ENCODE data around the gene RHOG.
"Not testable (repeated sequence)": the region's sequence is repeated elsewhere in the genome, so short reads cannot be mapped to it uniquely, and the experiment has no call there.

Gene RHOG

GRCh38 chr11:3810951-3811350, 29.8 kb downstream of the RHOG start:
- no peak for DNase-seq (ENCODE audit: low read depth in 1 of 2, low spot score in 1 of 2)

- no peak for DNase-seq (ENCODE audit: low read depth in 1 of 2, low spot score in 1 of 2)
These were observed 30.3 kb downstream of the RHOG start for GRCh38 chr11:3810446-3810845.

GRCh38 chr11:3809624-3809928, 31.2 kb downstream of the RHOG start:
- DNase-seq (ENCODE audit: low read depth in 1 of 2, low spot score in 1 of 2) = no peak

- DNase-seq (ENCODE audit: low read depth in 1 of 2, low spot score in 1 of 2) = peak in 1 of 2 donors; percentile 21
These were observed 31.7 kb downstream of the RHOG start for GRCh38 chr11:3808861-3809623.

- DNase-seq (ENCODE audit: low read depth in 1 of 2, low spot score in 1 of 2) = peak in 1 of 2 donors; percentile 36
These were observed 32.6 kb downstream of the RHOG start, which contains the start of gene PGAP2 for GRCh38 chr11:3807909-3808860. Gene PGAP2 (plus strand): TSS chr11:3808560. CDS start chr11:3811260, 2,700 bp downstream.

- DNase-seq (ENCODE audit: low read depth in 1 of 2, low spot score in 1 of 2) = no peak
These were observed 36.8 kb downstream of the RHOG start for GRCh38 chr11:3803726-3804495.

GRCh38 chr11:3802011-3802790, 38.6 kb downstream of the RHOG start:
- DNase-seq (ENCODE audit: low read depth in 1 of 2, low spot score in 1 of 2) = no peak

GRCh38 chr11:3799873-3800272, 40.9 kb downstream of the RHOG start:
- no peak for DNase-seq (ENCODE audit: low read depth in 1 of 2, low spot score in 1 of 2)

GRCh38 chr11:3799143-3799542, 41.6 kb downstream of the RHOG start:
- no peak for DNase-seq (ENCODE audit: low read depth in 1 of 2, low spot score in 1 of 2)

GRCh38 chr11:3797329-3798090, 43.2 kb downstream of the RHOG start, which contains the start of gene NUP98:
Gene NUP98 (minus strand): TSS chr11:3797554. CDS start chr11:3782117, 15,437 bp downstream.
- peak; percentile 99 to 100 for DNase-seq (ENCODE audit: low read depth in 1 of 2, low spot score in 1 of 2)

GRCh38 chr11:3796801-3797328, 43.9 kb downstream of the RHOG start:
- no peak for DNase-seq (ENCODE audit: low read depth in 1 of 2, low spot score in 1 of 2)

GRCh38 chr11:3796346-3796745, 44.4 kb downstream of the RHOG start:
- no peak for DNase-seq (ENCODE audit: low read depth in 1 of 2, low spot score in 1 of 2)

GRCh38 chr11:3796002-3796311, 44.8 kb downstream of the RHOG start:
- no peak for DNase-seq (ENCODE audit: low read depth in 1 of 2, low spot score in 1 of 2)

- DNase-seq (ENCODE audit: low read depth in 1 of 2, low spot score in 1 of 2) = no peak
These were observed 45.4 kb downstream of the RHOG start for GRCh38 chr11:3795131-3796001.

GRCh38 chr11:3794387-3794786, 46.4 kb downstream of the RHOG start:
- DNase-seq (ENCODE audit: low read depth in 1 of 2, low spot score in 1 of 2) = not testable (repeated sequence)

- no peak for DNase-seq (ENCODE audit: low read depth in 1 of 2, low spot score in 1 of 2)
These were observed 53.9 kb downstream of the RHOG start for GRCh38 chr11:3786781-3787428.

- DNase-seq (ENCODE audit: low read depth in 1 of 2, low spot score in 1 of 2) = no peak
These were observed 57.1 kb downstream of the RHOG start for GRCh38 chr11:3783611-3784010.

GRCh38 chr11:3782963-3783362, 57.8 kb downstream of the RHOG start:
- DNase-seq (ENCODE audit: low read depth in 1 of 2, low spot score in 1 of 2) = no peak
